SKM-1 (cell line): ENCODE data around the gene VPS45.

Experiments
- DNase-seq: peaks from one replicate; lab custom pipeline; 2025; ENCODE audit not compliant: unreplicated experiment; lab: John Stamatoyannopoulos, UW

Gene VPS45

DNA sequence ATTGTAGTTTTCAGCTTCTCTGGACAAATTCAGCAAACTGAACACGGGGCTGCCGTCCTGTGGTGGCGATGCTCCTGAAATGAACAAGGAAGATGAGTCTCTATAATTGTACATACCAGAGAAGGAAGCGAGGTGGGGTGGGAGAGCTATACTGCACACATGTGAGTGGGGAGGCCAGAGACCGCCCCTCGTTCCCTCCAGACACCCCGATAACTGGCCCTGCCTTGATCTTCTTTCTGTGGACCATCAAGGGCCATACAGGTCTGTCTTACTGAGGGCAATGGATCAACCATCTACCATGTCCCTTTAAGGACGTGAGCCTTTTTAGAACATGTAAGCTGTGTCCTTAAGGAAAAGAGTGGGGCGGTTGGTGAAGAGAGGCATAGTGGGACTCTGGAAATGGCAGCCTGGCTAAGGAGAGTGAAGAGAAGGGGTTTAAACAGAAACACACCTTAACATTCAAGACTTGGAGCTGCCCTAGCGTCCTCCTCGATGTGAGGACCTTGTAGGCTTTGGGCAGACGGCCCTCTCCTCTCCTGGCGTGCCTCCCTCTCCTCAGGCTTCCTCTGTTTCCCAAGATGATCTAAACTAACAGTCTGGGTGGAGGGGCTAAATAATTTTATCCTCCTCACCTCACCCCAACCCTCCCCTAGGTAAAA lies 88.0 kb downstream of the VPS45 start:
- DNase-seq, result no peak

DNA sequence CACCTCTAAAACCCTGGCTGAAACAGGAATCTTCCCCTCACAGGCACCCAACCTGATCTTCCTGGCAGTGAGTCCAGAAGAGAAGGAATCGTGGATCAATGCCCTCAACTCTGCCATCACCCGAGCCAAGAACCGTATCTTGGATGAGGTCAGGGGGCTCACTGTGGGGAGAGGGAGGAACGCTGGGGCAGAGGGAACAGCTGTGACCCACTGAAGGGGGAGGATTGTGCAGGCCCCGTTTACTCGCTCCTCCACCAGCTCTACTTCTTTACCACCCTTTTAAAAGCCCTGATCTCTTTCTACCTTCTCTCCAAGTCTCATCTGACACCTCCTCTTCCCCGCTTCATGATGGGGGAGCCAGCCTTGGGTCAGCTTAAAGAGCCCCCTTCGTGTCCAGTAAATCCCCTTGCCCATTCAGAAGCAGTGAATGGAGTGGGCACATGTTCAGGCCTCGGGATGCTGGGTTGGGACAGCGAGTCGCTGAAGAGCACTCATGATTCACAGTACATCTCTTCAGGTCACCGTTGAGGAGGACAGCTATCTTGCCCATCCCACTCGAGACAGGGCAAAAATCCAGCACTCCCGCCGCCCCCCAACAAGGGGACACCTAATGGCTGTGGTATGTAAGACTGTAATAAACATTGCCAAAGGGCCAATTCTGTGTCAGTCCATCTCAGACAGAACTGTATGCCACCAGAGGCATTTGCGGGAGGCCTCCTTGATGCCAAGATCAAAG lies 89.5 kb downstream of the VPS45 start:
- DNase-seq, result no peak

DNA sequence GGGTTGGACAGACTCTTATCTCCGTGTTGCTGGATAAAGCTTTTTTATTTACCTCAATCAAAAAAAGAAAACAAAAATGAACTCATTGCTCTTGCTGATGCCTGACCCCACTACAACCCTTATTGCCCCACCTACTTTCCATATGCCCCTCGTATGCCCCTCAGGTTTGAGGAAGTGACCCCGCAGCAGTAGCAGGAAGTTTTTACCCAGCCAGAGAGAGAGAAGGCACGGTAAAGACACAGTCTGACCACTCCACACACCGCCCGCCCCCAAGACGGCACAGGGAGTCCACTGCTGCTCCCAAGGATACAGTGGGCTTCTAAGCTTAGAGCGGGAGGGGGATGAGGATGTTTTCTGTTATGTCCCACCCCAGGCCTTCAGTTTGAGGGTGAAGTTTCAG lies 92.0 kb downstream of the VPS45 start:
- DNase-seq, result peak; percentile 72

DNA sequence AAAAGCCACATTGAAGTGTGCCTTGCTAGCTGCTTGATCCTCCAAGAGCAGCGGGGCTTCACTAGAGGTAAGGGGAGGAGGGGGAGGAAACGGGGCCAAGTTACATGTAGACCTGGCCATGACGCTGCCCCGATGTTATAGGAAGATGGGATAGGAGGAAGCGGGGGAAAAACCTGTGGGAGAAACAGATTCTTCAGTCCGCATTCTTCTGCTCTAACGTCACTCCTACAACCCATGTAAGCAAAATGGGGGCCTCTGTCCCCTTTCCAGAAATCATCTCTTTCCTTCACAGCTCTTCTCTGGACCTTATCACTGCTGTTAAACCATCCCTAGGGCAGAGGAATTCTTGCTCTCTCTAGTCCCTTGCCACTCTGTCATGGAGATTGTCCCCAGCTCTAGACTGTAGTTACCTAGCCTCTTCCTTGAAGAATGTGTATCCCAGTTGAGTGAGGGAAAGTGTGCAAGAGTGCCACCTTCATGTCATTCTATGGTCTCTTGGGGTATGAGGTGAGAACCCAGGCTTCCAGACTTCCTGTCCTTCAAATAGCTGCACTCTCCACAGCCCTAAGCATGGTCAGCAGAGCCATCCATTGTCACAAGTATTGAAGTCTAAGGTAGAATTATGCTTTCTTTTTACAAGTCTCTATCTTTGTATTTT lies 93.5 kb downstream of the VPS45 start:
- no peak for DNase-seq

DNA sequence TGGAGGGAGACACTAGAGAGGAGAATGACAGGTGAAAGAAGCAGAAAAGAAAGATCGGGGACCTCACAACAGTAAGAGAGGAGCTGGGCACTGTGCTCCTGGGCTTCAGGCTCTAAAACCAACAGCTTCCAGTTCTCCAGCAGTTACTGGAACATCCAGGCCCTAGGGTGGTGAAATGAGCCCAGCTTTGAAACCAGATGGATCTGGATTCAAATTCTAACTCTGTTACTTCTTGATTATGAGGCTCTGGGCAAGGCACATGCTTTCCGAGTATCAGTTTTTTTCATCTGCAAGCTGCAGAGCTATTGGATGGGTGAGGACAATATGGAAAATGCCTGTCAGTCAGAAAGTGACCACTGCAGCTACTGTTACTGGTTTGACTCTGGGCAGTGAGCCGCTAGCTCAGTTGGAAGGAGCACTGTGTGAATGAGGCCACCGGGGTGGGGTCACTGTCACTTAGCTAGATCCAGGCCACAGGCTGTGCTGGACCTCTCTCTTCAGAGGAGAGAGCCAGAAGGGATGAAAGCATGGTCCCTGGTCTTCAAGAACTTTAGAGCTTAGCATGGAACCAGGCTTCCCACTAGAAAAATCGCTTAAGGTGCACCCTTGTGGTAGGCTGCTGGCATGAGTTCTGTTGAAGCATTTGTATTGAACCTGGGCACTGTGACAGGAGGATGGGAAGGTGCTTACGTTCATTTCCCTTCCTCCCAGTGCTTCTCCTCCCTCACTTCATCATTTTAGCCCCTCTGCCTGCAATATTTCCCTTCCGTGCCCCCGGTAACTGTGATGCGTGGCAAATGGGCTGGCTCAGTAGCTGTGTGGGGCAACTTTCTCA lies 94.4 kb downstream of the VPS45 start:
- DNase-seq, result no peak

DNA sequence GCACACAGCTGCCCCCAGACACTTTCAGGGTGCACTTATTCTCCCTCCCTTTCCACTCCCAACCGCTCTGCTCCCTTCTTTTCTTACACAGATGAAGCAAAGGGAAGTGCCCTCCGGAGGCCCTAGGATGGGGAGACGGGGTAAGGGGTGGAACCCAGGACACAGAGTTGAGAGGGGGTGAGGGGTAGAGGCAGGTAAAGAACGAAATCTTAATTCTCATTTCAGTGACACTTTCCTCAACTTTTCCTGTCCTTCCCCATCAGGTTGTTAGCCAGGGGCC lies 94.9 kb downstream of the VPS45 start:
- DNase-seq, result no peak

DNA sequence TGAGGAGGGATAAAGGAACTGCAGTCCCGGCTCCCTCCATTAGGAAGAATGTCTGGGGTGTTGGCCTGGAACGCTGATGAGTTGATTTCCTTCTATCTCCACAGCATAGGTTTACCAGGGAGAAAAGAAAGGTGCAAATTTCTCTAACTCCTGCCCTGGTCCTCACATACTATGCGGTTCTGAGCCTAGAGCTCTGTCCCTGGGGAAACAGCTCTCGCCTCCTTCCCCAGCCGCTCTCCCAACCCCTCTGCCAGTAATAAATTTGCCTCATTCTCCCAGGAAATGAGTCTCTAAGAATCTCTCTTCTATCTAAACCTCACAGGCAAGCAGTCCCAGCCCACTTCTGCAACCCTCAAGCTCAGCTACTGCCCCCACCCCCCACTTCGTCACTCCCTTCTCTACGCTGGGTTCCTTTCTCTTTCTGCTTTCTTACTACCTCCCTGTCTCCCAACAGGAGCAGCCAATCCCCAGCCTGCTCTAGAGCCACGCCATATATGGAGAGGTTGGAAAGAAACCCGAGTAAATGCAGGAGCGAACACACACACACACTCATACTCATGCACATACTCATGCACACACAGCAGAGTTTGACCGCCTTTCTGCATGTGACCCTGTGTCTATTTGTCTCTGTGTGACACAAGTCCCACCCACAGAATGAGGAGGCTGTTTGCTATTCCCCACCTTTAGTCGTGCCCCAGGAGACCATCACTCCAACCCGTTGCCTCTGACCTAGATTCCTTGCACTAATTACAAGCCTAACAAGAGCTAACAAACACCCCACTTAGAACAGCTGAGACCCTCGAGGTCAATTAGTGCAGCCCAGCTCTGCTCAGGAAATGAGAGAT lies 95.5 kb downstream of the VPS45 start:
- peak; percentile 83 for DNase-seq

DNA sequence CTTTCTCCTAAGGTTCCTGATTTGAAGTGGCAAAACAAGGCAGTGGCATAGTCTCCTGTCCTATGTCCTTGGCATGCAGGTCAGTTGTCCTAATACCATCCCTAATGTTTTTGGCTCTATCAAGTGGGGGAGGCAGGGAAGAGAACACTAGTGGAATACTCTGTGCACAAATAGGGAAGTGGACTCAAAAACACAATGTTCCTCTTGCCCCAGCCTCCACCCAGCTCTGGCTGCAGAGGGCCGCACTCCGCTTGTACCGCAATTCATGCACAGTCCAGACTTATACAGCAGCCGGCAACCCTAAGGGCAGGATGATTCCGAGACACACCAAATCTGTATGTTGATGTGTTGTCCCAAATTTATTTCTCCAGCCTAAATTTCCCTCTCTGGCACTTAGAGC lies 96.6 kb downstream of the VPS45 start:
- DNase-seq, result no peak

DNA sequence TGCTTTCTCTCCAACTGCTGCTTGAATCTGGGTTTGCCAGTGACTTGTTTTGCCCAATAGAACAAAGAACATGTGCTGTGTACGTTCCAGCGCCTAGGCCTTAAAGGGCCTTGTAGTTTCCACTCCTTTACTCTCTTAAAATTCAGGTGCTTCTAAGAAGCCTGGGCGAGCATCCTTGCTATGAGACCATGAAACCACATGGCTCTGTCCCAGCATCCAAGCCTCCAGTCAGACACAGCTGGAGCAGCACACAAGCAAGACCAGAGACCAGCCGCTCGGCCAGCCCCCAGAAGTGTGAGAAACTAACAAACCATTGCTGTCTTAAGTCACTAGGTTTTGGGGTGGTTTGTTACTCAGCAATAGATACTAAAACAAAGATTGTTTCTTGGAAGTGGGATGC lies 97.2 kb downstream of the VPS45 start:
- no peak for DNase-seq

DNA sequence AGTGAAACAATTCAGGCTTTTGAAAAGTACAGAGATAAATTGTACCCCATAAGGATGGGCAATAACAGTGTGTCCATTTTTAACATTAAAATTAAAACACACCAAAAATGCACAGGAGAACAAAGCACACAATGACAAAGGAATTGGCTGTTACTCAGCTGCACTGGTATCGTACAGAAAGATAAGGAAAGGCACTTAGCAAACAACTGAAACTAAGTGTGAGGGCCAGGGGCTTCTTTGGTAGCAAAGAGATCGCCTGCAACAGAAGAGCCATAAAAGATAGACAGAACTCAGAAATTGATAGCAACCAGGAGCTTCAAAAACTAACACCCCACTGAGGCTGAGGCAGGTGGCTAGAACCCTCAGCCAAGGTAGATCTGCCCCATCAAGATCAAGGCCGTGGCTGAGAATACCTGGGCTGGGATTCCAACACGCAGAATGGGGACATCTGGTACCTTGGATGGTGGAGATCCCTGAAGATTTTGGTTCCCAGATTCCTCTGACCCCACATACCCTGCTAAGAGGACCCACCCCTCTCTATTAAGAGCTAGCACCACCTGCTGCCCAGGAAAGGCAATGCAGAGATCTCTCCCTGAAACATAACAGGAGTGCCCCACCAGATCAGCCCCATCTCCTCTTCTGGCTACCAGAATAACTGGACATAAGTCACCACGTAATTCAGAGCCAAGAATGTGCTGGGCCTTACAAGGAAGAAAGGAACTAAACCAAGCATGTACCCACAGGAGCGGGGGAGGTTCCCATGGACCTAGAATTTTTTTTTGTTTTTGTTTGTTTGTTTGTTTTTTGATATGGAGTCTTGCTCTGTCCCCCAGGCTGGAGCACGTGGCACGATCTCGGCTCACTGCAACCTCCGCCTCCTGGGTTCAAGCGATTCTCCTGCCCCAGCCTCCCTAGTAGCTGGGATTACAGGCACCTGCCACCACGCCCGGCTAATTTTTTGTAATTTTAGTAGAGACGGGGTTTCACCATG lies 98.3 kb downstream of the VPS45 start:
- DNase-seq, result peak; percentile 44

DNA sequence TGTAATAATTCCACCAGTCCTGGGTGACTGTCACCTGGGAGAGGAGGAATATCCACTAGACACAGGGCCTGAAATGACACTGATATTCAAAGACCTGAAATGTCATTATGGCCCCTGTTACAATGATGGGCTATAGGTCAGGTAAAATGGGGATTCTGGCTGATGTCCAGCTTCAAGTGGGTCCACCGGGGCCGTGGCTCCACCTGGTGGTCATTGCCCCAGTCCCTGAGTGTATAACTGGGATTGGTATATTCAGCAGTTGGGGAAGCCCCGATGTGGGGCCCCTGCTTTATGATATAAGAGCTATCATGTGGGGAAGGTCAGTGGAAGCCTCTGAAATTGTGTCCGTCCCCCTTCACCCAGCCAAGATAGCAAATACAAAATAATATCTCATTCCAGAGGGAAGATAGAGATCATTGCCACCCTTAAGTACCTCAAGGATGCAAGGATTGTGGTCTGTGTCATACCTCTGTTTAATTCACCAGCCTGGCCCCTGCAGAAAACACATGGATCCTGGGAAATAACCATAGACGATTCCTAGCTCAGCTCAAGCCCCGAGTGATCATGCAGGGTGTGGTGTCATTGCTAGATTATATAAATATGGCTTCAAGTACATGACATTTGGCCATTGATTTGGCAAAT lies 101.5 kb downstream of the VPS45 start:
- no peak for DNase-seq

DNA sequence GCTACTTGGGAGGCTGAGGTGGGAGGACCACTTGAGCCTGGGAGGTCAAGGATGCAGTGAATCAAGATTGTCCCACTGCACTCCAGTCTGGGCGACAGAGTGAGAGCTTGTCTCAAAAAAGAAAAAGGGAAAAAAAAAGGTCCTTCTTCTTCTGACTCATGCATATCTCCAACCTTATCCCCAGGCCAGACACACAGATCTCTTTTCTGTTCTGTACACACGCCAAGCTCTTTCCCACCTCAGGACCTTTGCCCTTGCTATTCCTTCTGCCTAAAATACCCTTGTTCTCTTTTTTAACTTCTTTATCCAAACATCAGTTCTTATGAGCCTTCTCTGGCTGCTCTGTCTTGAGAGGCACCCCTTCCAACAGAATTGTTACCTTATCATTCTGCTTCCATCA lies 104.2 kb downstream of the VPS45 start:
- DNase-seq, result no peak

DNA sequence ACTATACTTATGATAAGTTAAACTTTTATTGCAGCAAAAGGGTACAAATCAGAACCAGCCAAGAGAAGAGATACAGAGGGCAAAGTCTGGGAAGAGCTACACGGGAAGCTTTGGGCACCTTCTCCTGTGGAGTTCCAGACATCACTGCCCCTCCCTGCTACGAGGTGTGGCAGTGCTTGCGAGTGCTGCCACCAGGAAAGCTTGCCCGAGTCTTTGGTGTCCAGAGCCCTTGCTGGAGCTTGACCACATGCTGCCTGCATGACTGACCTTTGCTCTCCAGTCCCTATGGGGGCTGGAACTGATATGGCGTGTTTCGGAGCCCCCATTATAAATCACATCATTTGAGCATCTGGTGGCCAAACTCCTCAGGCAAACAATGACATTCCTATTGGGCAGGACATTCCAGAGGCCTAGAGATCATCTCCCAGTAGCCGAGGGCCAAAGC lies 105.6 kb downstream of the VPS45 start:
- DNase-seq, result no peak

DNA sequence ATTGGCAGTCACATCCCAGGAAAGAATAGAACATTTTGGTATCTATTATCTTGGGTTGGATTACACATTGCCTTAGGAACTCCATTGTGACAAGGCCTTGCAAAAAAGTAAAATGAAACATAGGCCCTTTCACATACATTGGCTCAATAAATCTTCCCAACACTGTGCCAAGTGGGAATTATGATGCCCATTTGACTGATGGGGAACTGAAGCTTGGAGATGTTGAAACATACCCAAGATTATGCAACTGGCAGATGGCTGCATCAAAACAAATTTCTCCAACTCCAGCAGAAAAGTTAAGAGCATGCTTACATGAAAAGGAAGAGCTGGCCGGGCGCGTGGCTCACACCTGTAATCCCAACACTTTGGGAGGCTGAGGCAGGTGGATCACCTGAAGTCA lies 109.0 kb downstream of the VPS45 start:
- DNase-seq, result no peak

DNA sequence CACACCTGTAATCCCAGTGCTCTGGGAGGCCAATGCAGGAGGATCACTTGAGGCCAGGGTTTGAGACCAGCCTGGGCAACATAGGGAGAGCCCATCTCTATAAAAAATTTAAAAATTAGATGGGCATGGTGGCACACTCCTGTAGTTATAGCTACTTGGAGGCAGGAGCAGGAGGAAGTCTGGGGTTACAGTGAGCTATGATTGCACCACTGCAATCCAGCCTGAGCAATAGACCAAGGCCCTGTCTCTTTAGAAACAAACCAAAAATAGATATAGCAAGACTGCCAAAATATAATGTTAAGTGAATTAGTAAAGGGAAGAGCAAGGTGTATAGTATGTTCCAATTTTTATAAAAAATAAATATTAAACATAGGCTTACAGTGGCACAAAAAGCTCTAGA lies 111.0 kb downstream of the VPS45 start:
- peak; percentile 70 for DNase-seq

DNA sequence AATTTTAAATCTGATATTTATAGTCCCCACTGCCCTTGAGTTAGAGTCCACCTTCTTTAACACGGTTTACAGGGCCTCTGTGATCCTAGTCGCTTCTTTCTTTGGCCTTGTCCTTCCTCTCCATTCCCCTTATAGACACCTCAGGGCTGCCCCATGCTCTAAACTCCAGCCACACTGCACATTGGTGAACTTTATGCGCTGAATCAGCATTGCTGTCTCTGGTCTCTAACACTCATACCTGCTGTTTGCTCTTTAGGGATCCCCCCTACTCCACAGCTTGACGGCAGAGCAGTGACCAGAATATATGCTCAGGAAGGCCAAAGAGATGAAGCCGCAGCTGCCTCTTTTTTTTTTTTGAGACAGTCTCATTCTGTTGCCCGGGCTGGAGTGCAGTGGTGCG lies 112.3 kb downstream of the VPS45 start:
- DNase-seq, result no peak

DNA sequence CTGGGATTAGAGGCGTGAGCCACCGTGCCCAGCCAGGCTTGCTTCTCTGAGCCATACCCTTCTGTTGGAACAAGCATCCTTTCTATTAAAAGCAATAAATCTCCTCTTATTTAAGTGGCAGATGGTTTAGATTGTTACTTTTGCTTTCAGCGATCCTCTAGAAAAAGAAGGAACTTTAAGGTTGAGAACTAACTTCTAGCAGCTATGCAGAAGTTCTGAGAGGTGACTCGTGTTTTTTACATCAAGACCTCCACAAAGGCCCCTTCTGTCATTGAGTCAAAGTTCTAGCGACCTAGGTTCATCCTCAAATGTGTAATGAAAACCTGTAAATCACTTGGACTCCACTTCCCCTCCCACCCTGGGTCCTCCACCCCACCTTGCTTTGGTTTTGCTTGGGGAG lies 112.9 kb downstream of the VPS45 start:
- DNase-seq, result no peak

DNA sequence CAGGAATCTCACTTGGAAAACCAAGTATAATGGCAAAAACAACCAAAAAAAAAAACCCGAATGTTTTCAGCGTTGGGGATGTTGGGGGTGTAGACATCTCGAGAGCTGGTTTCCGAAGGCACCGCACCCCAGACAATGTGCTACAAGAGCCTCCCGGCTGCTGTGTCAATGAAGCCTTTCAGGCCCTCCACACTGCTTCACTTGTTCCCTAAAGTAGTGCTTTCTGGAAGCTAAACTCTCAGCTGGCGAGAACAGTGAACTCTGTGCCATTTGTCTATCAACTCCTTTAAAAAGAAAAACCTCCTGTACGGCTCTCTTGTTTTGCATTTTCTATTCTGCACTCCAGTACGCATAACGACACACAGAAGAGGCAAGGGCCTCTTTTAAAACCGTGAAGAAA lies 114.7 kb downstream of the VPS45 start:
- no peak for DNase-seq

DNA sequence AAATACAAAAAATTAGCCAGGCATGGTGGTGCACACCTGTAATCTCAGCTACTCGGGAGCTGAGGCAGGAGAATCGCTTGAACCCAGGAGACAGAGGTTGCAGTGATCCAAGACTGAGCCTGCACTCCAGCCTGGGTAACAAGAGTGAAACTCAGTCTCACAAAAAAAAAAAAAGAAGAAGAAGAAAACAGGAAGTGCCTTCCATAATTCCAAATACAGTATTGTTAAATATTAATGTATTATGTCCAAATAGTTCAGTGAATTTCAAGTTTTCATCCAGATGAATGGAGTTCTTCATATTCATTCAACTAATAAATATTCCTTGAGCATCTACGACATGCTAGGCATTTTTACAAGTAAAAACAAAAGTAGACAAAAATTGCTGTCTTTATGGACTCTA lies 115.5 kb downstream of the VPS45 start:
- DNase-seq, result no peak
